NCI-H2081 (cell line): ENCODE measurements around the gene C19orf47.

ENCODE experiments used
- DNase-seq, 2 experiments: peaks; one replicate each; lab custom pipeline; 2025; lab: John Stamatoyannopoulos, UW

C19orf47 gene

DNA sequence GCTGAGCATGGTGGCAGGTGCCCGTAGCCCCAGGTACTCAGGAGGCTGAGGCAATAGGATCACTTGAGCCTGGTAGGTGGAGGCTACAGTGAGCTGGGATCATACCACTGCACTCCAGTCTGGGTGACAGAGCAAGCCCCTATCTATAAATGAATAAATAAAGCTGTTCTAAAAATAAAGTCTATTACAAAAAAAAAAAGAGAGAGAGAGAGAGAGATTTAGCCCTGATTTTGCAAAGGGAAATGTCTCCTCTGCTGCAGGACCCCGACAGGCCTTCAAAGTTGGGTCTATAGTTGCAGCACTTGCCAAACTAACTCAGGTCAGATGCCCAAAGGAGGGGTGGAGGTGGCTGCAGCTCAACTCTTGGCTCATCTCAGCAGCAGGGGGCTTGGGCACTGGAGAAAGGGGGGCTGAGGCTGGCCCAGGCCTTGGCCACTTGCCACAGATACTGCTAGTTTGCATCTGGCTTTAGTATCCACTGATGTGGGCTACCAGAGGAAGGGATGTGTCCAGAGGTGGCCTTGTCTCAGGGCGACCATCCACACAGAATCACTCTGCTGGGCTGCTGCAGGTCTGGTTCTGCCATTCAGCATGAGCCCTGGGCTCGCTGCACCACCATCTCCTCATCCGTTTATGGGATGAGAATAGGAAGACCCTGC lies 32.3 kb downstream of the C19orf47 start:
- DNase-seq, result no peak

DNA sequence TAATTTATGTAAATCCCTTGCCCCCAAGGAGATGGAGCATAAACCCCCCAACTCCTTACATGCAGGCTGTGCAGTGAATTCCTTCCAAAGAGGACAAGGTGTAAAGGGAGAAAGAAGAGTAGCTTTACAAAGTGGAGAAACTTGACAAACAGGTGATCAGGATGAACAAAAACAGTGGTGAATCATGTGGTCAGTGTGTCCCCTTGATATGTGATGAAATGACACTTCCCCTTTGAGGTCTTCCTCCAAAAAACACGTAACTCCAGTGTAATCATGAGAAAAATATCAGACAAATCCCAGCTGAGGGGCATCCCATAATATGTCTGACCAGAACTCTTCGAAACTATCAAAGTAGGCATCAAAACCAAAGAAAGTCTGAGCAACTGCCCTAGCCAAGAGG lies 33.5 kb downstream of the C19orf47 start:
- DNase-seq, result no peak

- no peak for DNase-seq
Observed at GRCh38 chr19:40313229-40313983, 34.8 kb downstream of the C19orf47 start.

DNA sequence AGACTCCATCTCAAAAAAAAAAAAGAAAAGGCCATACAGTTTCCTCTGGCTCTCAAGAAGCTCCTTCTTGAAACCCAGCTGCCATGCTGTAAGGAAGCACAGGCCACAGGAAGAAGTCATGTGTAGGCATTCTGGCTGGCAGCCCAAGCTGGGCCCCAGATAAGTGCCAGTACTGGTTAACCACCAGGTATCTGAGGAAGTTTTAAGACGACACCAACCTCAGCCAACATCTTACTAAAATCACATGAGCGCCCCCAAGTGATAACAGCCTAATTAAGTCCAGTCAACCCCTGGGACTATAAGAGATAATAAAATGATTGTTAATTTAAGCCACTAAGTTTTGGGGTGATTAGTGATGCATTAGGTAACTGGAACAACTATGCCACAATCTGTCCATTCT lies 35.7 kb downstream of the C19orf47 start:
- DNase-seq, result no peak

DNA sequence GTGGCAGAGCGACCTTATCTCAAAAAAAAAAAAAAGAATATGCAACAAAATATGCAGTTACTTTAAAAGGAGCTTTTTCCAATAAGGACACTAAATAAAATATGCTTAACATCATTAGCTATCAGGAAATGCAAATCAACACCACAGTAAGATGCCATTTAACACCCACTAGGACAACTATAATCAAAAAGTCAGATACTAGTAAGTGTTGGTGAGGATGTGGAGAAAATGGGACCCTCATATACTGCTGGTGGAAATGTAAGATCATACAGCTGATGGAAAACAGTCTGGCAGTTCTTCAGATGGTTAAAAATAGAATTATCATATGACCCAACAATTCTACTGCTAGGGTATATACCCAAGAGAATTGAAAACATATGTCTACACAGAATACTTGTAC lies 38.5 kb downstream of the C19orf47 start:
- no peak for DNase-seq

DNA sequence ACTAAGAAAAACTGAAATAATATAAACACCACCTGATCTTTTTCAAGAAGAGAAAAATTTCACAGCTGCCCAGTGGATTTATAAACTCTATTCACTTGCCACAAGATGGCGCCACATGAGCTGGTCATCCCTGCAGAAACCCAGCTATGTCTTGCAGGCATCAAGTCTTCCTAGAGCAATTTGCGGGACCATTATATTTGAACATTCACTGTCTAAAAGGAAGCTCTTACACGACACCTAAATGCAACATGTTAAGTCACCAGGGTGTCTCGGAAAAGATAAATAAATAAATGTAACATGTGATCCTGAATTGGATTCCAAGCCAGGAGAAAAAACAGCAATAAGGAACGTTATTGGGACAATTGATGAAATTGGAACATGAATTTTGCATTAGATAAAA lies 42.8 kb downstream of the C19orf47 start:
- peak; percentile 71 to 78 for DNase-seq

- no peak for DNase-seq
Observed at GRCh38 chr19:40304306-40304705, 43.9 kb downstream of the C19orf47 start.

- DNase-seq, result no peak
Observed at GRCh38 chr19:40303765-40304164, 44.4 kb downstream of the C19orf47 start.

GRCh38 chr19:40302224-40303011 lies 45.8 kb downstream of the C19orf47 start:
- DNase-seq, result no peak

GRCh38 chr19:40300668-40301067 lies 47.5 kb downstream of the C19orf47 start:
- DNase-seq, result no peak

- DNase-seq, result no peak
Observed at GRCh38 chr19:40298026-40298425, 50.2 kb downstream of the C19orf47 start.

- no peak for DNase-seq
Observed at GRCh38 chr19:40294560-40294959, 53.6 kb downstream of the C19orf47 start.

DNA sequence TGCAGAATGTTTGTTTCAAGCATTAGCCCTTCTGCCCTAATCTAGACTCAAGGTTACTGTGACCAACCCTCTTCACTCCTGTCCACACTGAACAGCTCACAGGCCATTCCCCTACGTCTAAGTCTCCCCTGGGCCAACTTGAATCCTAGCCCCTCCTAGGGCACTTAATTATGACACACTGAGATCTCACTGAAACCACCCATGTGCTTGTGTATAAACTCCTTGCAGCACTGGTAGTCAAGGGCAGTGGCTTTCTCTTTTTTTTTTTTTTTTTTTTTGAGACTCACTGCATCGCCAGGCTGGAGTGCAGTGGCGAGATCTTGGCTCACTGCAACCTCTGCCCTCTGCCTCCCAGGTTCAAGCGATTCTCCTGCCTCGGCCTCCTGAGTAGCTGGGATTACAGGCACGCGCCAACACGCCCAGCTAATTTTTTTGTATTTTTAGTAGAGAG lies 61.2 kb downstream of the C19orf47 start:
- no peak for DNase-seq

DNA sequence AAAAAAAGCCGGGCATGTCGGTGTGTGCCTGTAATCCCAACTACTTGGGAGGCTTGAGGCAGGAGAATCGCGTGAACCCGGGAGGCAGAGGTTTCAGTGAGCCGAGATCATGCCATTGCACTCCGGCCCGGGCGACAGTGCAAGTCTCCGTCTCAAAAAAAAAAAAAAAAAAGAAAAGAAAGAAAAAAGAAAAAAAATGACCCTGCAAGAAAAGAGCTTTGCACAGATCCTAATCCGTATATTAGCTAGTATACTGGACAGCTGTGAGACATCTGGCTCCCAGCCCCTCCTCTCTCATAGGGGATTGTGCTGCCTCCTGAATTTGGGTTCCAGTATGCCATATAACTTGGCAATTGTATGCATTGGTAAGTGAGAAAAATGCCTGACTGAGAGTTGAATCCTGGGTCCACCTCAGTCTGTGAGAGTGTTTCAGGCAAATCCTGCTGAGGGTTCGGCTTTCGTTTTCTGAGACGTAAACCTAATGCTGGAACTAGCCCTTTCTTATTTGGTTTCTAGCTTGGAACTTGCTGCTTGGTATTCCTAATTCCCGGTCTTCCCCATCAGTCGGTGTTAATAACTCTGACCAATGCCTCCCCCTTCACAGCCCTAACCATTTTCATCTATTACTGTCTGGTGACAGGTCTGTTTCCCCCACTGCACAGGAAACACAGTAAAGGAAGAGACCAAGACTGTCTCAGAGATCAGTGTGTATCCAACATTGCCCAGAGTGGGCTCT lies 61.8 kb downstream of the C19orf47 start:
- DNase-seq, result no peak

GRCh38 chr19:40285353-40286234 lies 62.6 kb downstream of the C19orf47 start:
- DNase-seq, result peak; percentile 99

GRCh38 chr19:40284501-40285352 lies 63.5 kb downstream of the C19orf47 start, which contains the start of gene AKT2:
TSS of gene AKT2 (minus strand) at chr19:40285345. CDS start at chr19:40265267, 20,078 bp downstream.
- DNase-seq, result peak; percentile 66 to 85

- no peak for DNase-seq
Observed at GRCh38 chr19:40284251-40284500, 64.0 kb downstream of the C19orf47 start.

GRCh38 chr19:40283414-40284250 lies 64.6 kb downstream of the C19orf47 start:
- DNase-seq, result no peak

- no peak for DNase-seq
Observed at GRCh38 chr19:40282920-40283319, 65.3 kb downstream of the C19orf47 start.
